DND-41 (cell line): ENCODE results near the gene MEGF11.
"Not testable (repeated sequence)": the region's sequence is repeated elsewhere in the genome, so short reads cannot be mapped to it uniquely, and the experiment has no call there.

Experiments
- CTCF ChIP-seq: IDR thresholded peaks from 2 replicates; pipeline ENCODE4 v1.5.1; 2012; ENCODE audit warnings: borderline replicate concordance, low read length, moderate library complexity, mild to moderate bottlenecking; ENCODE audit not compliant: poor library complexity, severe bottlenecking; ENCODE audit errors: extremely low read depth
- EZH2 ChIP-seq: IDR thresholded peaks from 3 replicates; pipeline ENCODE4 v1.6.1; 2012; ENCODE audit warnings: borderline replicate concordance, low read depth, mild to moderate bottlenecking, moderate library complexity, low read length, inconsistent platforms; ENCODE audit not compliant: severe bottlenecking

GRCh38 chr15:65872596-65872995 lies 381.0 kb downstream of the MEGF11 start:
- not testable (repeated sequence) for TF ChIP-seq CTCF, EZH2
